Trophoblast cell (in vitro differentiated cells and primary cell): ENCODE measurements around the gene CC2D2A.

Experiments used
- DNase-seq, 2 donors: peaks; one replicate each; pipeline ENCODE4 v3.0.0-alpha.2; 2016
- H2AFZ ChIP-seq: 2 replicates; pipeline ENCODE4 v1.6.1; 2013; ENCODE audit warnings: low read length, moderate library complexity, mild to moderate bottlenecking; ENCODE audit not compliant: insufficient read depth, poor library complexity
- H2AK5ac ChIP-seq: 2 replicates; pipeline ENCODE4 v1.6.1; 2013; ENCODE audit warnings: mild to moderate bottlenecking, low read length
- H2BK120ac ChIP-seq: 2 replicates; pipeline ENCODE4 v1.6.1; 2013; ENCODE audit warnings: low read length, mild to moderate bottlenecking, moderate library complexity; ENCODE audit not compliant: insufficient read depth, poor library complexity
- H2BK12ac ChIP-seq: 2 replicates; pipeline ENCODE4 v1.6.1; 2013; ENCODE audit warnings: mild to moderate bottlenecking, low read length, moderate library complexity
- H2BK5ac ChIP-seq: 2 replicates; pipeline ENCODE4 v1.6.1; 2013; ENCODE audit warnings: low read length, low read depth, moderate library complexity, mild to moderate bottlenecking; ENCODE audit not compliant: poor library complexity
- H3K14ac ChIP-seq: 2 replicates; pipeline ENCODE4 v1.6.1; 2013; ENCODE audit warnings: mild to moderate bottlenecking, low read length
- H3K18ac ChIP-seq: 2 replicates; pipeline ENCODE4 v1.6.1; 2013; ENCODE audit warnings: mild to moderate bottlenecking, low read length
- H3K23ac ChIP-seq: 2 replicates; pipeline ENCODE4 v1.6.1; 2013; ENCODE audit warnings: low read length
- H3K27ac ChIP-seq: 2 replicates; pipeline ENCODE4 v1.5.1; 2013; ENCODE audit warnings: low read depth, mild to moderate bottlenecking, inconsistent platforms, low read length, moderate library complexity
- H3K27me3 ChIP-seq: 2 replicates; pipeline ENCODE4 v1.6.1; 2013; ENCODE audit warnings: inconsistent platforms, mild to moderate bottlenecking, low read length, moderate library complexity; ENCODE audit not compliant: insufficient read depth
- H3K36me3 ChIP-seq, 2 experiments: 1 replicate in 1 of 2; 2 replicates in 1 of 2; pipeline ENCODE4 v1.6.1; 2013; ENCODE audit warnings: low read length in 2 of 2, mild to moderate bottlenecking in 2 of 2, moderate library complexity in 1 of 2; ENCODE audit not compliant: insufficient read depth in 2 of 2, control insufficient read depth in 1 of 2
- H3K4ac ChIP-seq: 2 replicates; pipeline ENCODE4 v1.6.1; 2013; ENCODE audit warnings: low read depth, mild to moderate bottlenecking, low read length, moderate library complexity
- H3K4me1 ChIP-seq, 2 experiments: 1 replicate in 1 of 2; 2 replicates in 1 of 2; pipeline ENCODE4 v1.6.1; 2013; ENCODE audit warnings: low read length in 2 of 2, mild to moderate bottlenecking in 2 of 2, moderate library complexity in 1 of 2; ENCODE audit not compliant: insufficient read depth in 2 of 2, control insufficient read depth in 1 of 2
- H3K4me2 ChIP-seq: 2 replicates; pipeline ENCODE4 v1.6.1; 2013; ENCODE audit warnings: inconsistent platforms, mild to moderate bottlenecking, low read length, moderate library complexity
- H3K4me3 ChIP-seq: 2 replicates; pipeline ENCODE4 v1.5.1; 2013; ENCODE audit warnings: mild to moderate bottlenecking, low read depth, low read length, inconsistent platforms
- H3K79me1 ChIP-seq: one replicate; pipeline ENCODE4 v1.6.1; 2013; ENCODE audit warnings: low read length
- H3K79me2 ChIP-seq: 2 replicates; pipeline ENCODE4 v1.6.1; 2013; ENCODE audit warnings: low read length, mild to moderate bottlenecking; ENCODE audit not compliant: control insufficient read depth, insufficient read depth, poor library complexity
- H3K9ac ChIP-seq: 2 replicates; pipeline ENCODE4 v1.6.1; 2013; ENCODE audit warnings: mild to moderate bottlenecking, low read length
- H3K9me3 ChIP-seq: 2 replicates; pipeline ENCODE4 v1.6.1; 2013; ENCODE audit warnings: low read depth, mild to moderate bottlenecking, control low read depth, inconsistent platforms, low read length; ENCODE audit not compliant: insufficient read depth
- H4K12ac ChIP-seq: 2 replicates; pipeline ENCODE4 v1.6.1; 2013; ENCODE audit warnings: low read depth, mild to moderate bottlenecking, low read length, moderate library complexity
- H4K8ac ChIP-seq: 2 replicates; pipeline ENCODE4 v1.6.1; 2013; ENCODE audit warnings: low read depth, mild to moderate bottlenecking, low read length, moderate library complexity
- H4K91ac ChIP-seq: one replicate; pipeline ENCODE4 v1.6.1; 2013; ENCODE audit warnings: low read depth, mild to moderate bottlenecking, low read length, moderate library complexity
- WGBS: extraction: QIAGEN DNeasy Blood & Tissue Kit; methylation state at CpG from one replicate; pipeline ENCODE4 v1.1.7; 2013; ENCODE audit warnings: missing lambda C conversion rate; ENCODE audit not compliant: insufficient read length, insufficient coverage; ENCODE audit errors: extremely low coverage; 5-methylcytosine and 5-hydroxymethylcytosine counted together

Gene CC2D2A

GRCh38 chr4:15495621-15496020, 25.9 kb downstream of the CC2D2A start:
- no peak overlapping the region for H3K27ac ChIP-seq
- no peak overlapping the region for H3K9ac ChIP-seq
- no peaks in the 10 kb centered on the region for H3K9me3 ChIP-seq
- H2AFZ ChIP-seq, result no peak overlapping the region
- H3K4me2 ChIP-seq, result no peak overlapping the region
- no peak overlapping the region for H2BK12ac ChIP-seq
- no peak overlapping the region for H3K14ac ChIP-seq
- no peak overlapping the region for H2BK5ac ChIP-seq
- H3K79me1 ChIP-seq, result no peaks in the 10 kb centered on the region
- H3K23ac ChIP-seq, result no peak overlapping the region
- WGBS, result no CpG with 5 or more reads among the region's 1 CpG
- H3K27me3 ChIP-seq, result no peaks in the 10 kb centered on the region
- no peak overlapping the region for H2BK120ac ChIP-seq
- no peak overlapping the region for H4K91ac ChIP-seq
- H4K8ac ChIP-seq, result no peak overlapping the region
- no peak overlapping the region for H3K4me3 ChIP-seq
- no peak overlapping the region for H3K4ac ChIP-seq
- no peak overlapping the region for H3K18ac ChIP-seq
- no peaks in the 10 kb centered on the region for H3K36me3 ChIP-seq
- H2AK5ac ChIP-seq, result no peak overlapping the region
- no peaks in the 10 kb centered on the region for H3K79me2 ChIP-seq
- DNase-seq, result no peak
- H4K12ac ChIP-seq, result no peak overlapping the region
- H3K4me1 ChIP-seq, result peaks cover 0 to 2% of the 10 kb centered on the region in 2 experiments

- no peak for DNase-seq
- Histone ChIP-seq H3K4me1 (peaks cover 0 to 2% of the 10 kb centered on the region in 2 experiments), H3K4ac (no peak overlapping the region), H4K91ac (no peak overlapping the region), H2BK12ac (no peak overlapping the region), H3K27ac (no peak overlapping the region), H2AK5ac (no peak overlapping the region), H4K8ac (no peak overlapping the region), H3K36me3 (no peaks in the 10 kb centered on the region), H3K9me3 (no peaks in the 10 kb centered on the region), H3K4me3 (no peak overlapping the region), H3K23ac (no peak overlapping the region), H3K79me1 (peaks cover 2% of the 10 kb centered on the region), H2BK120ac (no peak overlapping the region), H3K27me3 (no peaks in the 10 kb centered on the region), H3K18ac (no peak overlapping the region), H3K4me2 (no peak overlapping the region), H3K14ac (no peak overlapping the region), H3K9ac (no peak overlapping the region), H2BK5ac (no peak overlapping the region), H2AFZ (no peak overlapping the region), H4K12ac (no peak overlapping the region), H3K79me2 (no peaks in the 10 kb centered on the region)
- no CpG with 5 or more reads among the region's 3 CpGs for WGBS
Measured at GRCh38 chr4:15498356-15498755, 28.7 kb downstream of the CC2D2A start.

GRCh38 chr4:15500701-15501100, 31.0 kb downstream of the CC2D2A start:
- no CpG with 5 or more reads among the region's 7 CpGs for WGBS
- Histone ChIP-seq H3K9ac (no peak overlapping the region), H2AK5ac (no peak overlapping the region), H3K18ac (no peak overlapping the region), H2BK12ac (peak overlapping the region; percentile 23), H3K23ac (no peak overlapping the region), H3K4me1 (peaks cover 0 to 2% of the 10 kb centered on the region in 2 experiments), H3K4me3 (no peak overlapping the region), H3K36me3 (no peaks in the 10 kb centered on the region), H3K79me1 (peaks cover 5% of the 10 kb centered on the region), H2BK120ac (no peak overlapping the region), H3K14ac (no peak overlapping the region), H4K91ac (no peak overlapping the region), H3K4ac (no peak overlapping the region), H2BK5ac (no peak overlapping the region), H2AFZ (no peak overlapping the region), H3K4me2 (no peak overlapping the region), H3K9me3 (no peaks in the 10 kb centered on the region), H3K79me2 (no peaks in the 10 kb centered on the region), H4K8ac (no peak overlapping the region), H4K12ac (no peak overlapping the region), H3K27ac (no peak overlapping the region), H3K27me3 (no peaks in the 10 kb centered on the region)
- no peak for DNase-seq

GRCh38 chr4:15501941-15502340, 32.3 kb downstream of the CC2D2A start:
- peaks cover 0 to 2% of the 10 kb centered on the region in 2 experiments for H3K4me1 ChIP-seq
- H2AFZ ChIP-seq, result no peak overlapping the region
- no peaks in the 10 kb centered on the region for H3K79me2 ChIP-seq
- H3K27me3 ChIP-seq, result no peaks in the 10 kb centered on the region
- no peak overlapping the region for H4K91ac ChIP-seq
- no peak overlapping the region for H2BK120ac ChIP-seq
- no peak for DNase-seq
- H3K9me3 ChIP-seq, result no peaks in the 10 kb centered on the region
- H3K27ac ChIP-seq, result no peak overlapping the region
- H3K23ac ChIP-seq, result no peak overlapping the region
- H2BK12ac ChIP-seq, result no peak overlapping the region
- no peak overlapping the region for H3K9ac ChIP-seq
- no peaks in the 10 kb centered on the region for H3K36me3 ChIP-seq
- H3K79me1 ChIP-seq, result peaks cover 8% of the 10 kb centered on the region
- no peak overlapping the region for H4K8ac ChIP-seq
- no peak overlapping the region for H3K14ac ChIP-seq
- whole genome bisulfite sequencing, result no CpG with 5 or more reads among the region's 2 CpGs
- H3K4ac ChIP-seq, result no peak overlapping the region
- no peak overlapping the region for H2AK5ac ChIP-seq
- no peak overlapping the region for H3K4me2 ChIP-seq
- no peak overlapping the region for H2BK5ac ChIP-seq
- H4K12ac ChIP-seq, result no peak overlapping the region
- no peak overlapping the region for H3K4me3 ChIP-seq
- H3K18ac ChIP-seq, result no peak overlapping the region
